ENCODE results near the gene MAX.

DNA sequence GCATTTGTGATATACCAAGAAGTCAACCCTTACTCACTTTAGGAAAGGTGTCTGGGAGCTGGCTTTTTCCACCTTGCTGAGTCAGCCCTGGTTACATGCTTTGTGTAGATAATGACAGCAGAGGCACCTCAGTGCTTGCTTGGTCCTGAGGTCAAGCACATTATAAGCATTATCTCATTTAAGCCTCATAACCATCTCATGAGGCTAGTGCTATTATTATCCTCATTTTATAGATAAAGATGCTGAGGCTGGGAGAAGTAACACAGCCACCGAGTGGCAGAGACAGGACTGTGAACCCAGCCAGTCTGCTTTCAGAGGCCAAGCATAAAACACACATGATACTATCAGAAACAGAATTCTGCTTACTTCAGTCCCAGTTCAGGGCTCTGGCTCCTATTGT lies 29.4 kb downstream of the MAX start:
- TF ChIP-seq, protein P1, sequence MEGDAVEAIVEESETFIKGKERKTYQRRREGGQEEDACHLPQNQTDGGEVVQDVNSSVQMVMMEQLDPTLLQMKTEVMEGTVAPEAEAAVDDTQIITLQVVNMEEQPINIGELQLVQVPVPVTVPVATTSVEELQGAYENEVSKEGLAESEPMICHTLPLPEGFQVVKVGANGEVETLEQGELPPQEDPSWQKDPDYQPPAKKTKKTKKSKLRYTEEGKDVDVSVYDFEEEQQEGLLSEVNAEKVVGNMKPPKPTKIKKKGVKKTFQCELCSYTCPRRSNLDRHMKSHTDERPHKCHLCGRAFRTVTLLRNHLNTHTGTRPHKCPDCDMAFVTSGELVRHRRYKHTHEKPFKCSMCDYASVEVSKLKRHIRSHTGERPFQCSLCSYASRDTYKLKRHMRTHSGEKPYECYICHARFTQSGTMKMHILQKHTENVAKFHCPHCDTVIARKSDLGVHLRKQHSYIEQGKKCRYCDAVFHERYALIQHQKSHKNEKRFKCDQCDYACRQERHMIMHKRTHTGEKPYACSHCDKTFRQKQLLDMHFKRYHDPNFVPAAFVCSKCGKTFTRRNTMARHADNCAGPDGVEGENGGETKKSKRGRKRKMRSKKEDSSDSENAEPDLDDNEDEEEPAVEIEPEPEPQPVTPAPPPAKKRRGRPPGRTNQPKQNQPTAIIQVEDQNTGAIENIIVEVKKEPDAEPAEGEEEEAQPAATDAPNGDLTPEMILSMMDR (IDR thresholded peaks at IDR 0.05): no peak
- TF ChIP-seq POLR2A (IDR thresholded peaks at IDR 0.05): no peak
